Uterus (tissue), 4 donors: Measurements from ENCODE around the gene BSDC1. TPM values are rescaled to one million over a fixed set of nuclear protein-coding genes. Genes with fewer than 3 reads are reported as not detected.

Experiments
- DNase-seq, 2 donors: peaks; one replicate each; pipeline ENCODE4 v3.0.0-alpha.2; 2019 to 2020
- H3K27ac ChIP-seq, 2 donors: fragments of 200-600 bp; sonication (generic); 1 replicate in 1 of 2; 2 replicates in 1 of 2; pipeline ENCODE4 v1.5.1; 2016 to 2018
- H3K27me3 ChIP-seq, 2 donors: fragments of 200-600 bp; sonication (generic); one replicate each; pipeline ENCODE4 v1.5.1; 2018 to 2019; ENCODE audit warnings: control low read depth in 1 of 2
- H3K36me3 ChIP-seq, 2 donors: fragments of 200-600 bp; sonication (generic); one replicate each; pipeline ENCODE4 v1.5.1; 2019; ENCODE audit warnings: control low read depth in 1 of 2
- H3K4me1 ChIP-seq, 2 donors: fragments of 200-600 bp; sonication (generic); one replicate each; pipeline ENCODE4 v1.5.1; 2018 to 2019; ENCODE audit warnings: control low read depth in 1 of 2
- H3K4me3 ChIP-seq, 2 donors: fragments of 200-600 bp; sonication (generic); 1 replicate in 1 of 2; 2 replicates in 1 of 2; pipeline ENCODE4 v1.5.1; 2018 to 2019; ENCODE audit warnings: mild to moderate bottlenecking in 1 of 2
- H3K9me3 ChIP-seq, 2 donors: fragments of 200-600 bp; sonication (generic); one replicate each; pipeline ENCODE4 v1.5.1; 2019; ENCODE audit warnings: control low read depth in 1 of 2
- CTCF ChIP-seq, 4 experiments: fragments of 200-600 bp in 2 of 4; fragments of 450-650 bp in 2 of 4; sonication (generic) in 2 of 4; IDR thresholded peaks; one replicate each; pipeline ENCODE4 v1.5.1; 2016 to 2019; ENCODE audit warnings: antibody characterized with exemption in 4 of 4, mild to moderate bottlenecking in 2 of 4, moderate library complexity in 1 of 4
- POLR2A ChIP-seq, 2 donors: fragments of 450-650 bp; IDR thresholded peaks; one replicate each; pipeline ENCODE4 v1.6.1; 2016; ENCODE audit warnings: antibody characterized with exemption in 2 of 2, mild to moderate bottlenecking in 1 of 2, moderate library complexity in 1 of 2
- intact Hi-C: fragments of 100-400 bp; cut with DNase I; formaldehyde crosslinking; loops from one replicate; pipeline ENCODE4 v1.15.1; 2023; ENCODE audit warnings: low total_unique reads
- total RNA-seq, 4 donors: library from RNA; depleted of rRNA in 3 of 4; stranded (reverse); fragments of >200 nt in 3 of 4; gene quantifications; one replicate each; pipeline versions ENCODE4 v1.1.0 to v1.2.4, GENCODE V29; 2014 to 2023
- donor health status: DM: yes; HTN: yes; CAD: no.

Gene BSDC1
- total RNA-seq, 4 donors from 2014 or later, result 25.9 to 77.4 (median 65.2) TPM

GRCh38 chr1:32380057-32380456 is 14.2 kb downstream of the BSDC1 start:
- no peak overlapping the region for H3K4me3 ChIP-seq
- TF ChIP-seq POLR2A (IDR thresholded peaks at IDR 0.05) (no peak), CTCF (IDR thresholded peaks at IDR 0.05) (no peak)
- H3K36me3 ChIP-seq, result no peaks in the 10 kb centered on the region
- no peak for DNase-seq
- intact Hi-C loops, result no loop called here
- H3K9me3 ChIP-seq, result no peaks in the 10 kb centered on the region
- no peak overlapping the region for H3K27ac ChIP-seq
- no peaks in the 10 kb centered on the region for H3K27me3 ChIP-seq
- H3K4me1 ChIP-seq, result no peaks in the 10 kb centered on the region

GRCh38 chr1:32377541-32378220 is 16.6 kb downstream of the BSDC1 start:
- Histone ChIP-seq H3K9me3 (no peaks in the 10 kb centered on the region), H3K36me3 (no peaks in the 10 kb centered on the region), H3K27me3 (no peaks in the 10 kb centered on the region), H3K4me3 (no peak overlapping the region), H3K4me1 (no peaks in the 10 kb centered on the region), H3K27ac (no peak overlapping the region)
- no peak for TF ChIP-seq CTCF (IDR thresholded peaks at IDR 0.05)
- no peak for TF ChIP-seq POLR2A (IDR thresholded peaks at IDR 0.05)
- DNase-seq, result no peak
- intact Hi-C loops, result no loop called here

GRCh38 chr1:32376199-32376598 is 18.0 kb downstream of the BSDC1 start:
- no peaks in the 10 kb centered on the region for H3K4me1 ChIP-seq
- DNase-seq, result no peak
- no peaks in the 10 kb centered on the region for H3K27me3 ChIP-seq
- no peaks in the 10 kb centered on the region for H3K9me3 ChIP-seq
- H3K36me3 ChIP-seq, result no peaks in the 10 kb centered on the region
- intact Hi-C loops, result no loop called here
- H3K27ac ChIP-seq, result no peak overlapping the region
- TF ChIP-seq POLR2A (IDR thresholded peaks at IDR 0.05), result no peak
- TF ChIP-seq CTCF (IDR thresholded peaks at IDR 0.05), result no peak
- H3K4me3 ChIP-seq, result no peak overlapping the region

- DNase-seq, result no peak
- Histone ChIP-seq H3K4me1 (no peaks in the 10 kb centered on the region), H3K36me3 (no peaks in the 10 kb centered on the region), H3K27me3 (no peaks in the 10 kb centered on the region), H3K27ac (no peak overlapping the region), H3K4me3 (no peak overlapping the region), H3K9me3 (no peaks in the 10 kb centered on the region)
- no peak for TF ChIP-seq CTCF (IDR thresholded peaks at IDR 0.05)
- TF ChIP-seq POLR2A (IDR thresholded peaks at IDR 0.05), result no peak
- intact Hi-C loops, result no loop called here
Observed at GRCh38 chr1:32373996-32374592, 20.1 kb downstream of the BSDC1 start.

- no peak overlapping the region for H3K4me3 ChIP-seq
- H3K4me1 ChIP-seq, result no peaks in the 10 kb centered on the region
- no peaks in the 10 kb centered on the region for H3K9me3 ChIP-seq
- intact Hi-C loops, result no loop called here
- H3K36me3 ChIP-seq, result no peaks in the 10 kb centered on the region
- DNase-seq, result no peak
- no peaks in the 10 kb centered on the region for H3K27me3 ChIP-seq
- no peak overlapping the region for H3K27ac ChIP-seq
- TF ChIP-seq POLR2A (IDR thresholded peaks at IDR 0.05), result no peak
- no peak for TF ChIP-seq CTCF (IDR thresholded peaks at IDR 0.05)
Observed at GRCh38 chr1:32372149-32372756, 22.0 kb downstream of the BSDC1 start.
